WTC11 (cell line): Measurements from ENCODE around the gene ABR. TPM values are rescaled to one million over a fixed set of nuclear protein-coding genes. Genes with fewer than 3 reads are reported as not detected.
"Not testable (repeated sequence)": the region's sequence is repeated elsewhere in the genome, so short reads cannot be mapped to it uniquely, and the experiment has no call there.

Experiments used
- ATAC-seq: fragments of 200-7000 bp; cut with Tn5 transposase; 2 replicates; pipeline ENCODE4 v1.10.0; 2021; ENCODE audit warnings: mild to moderate bottlenecking, moderate library complexity
- CTCF ChIA-PET: fragments of 300-600 bp; sonication (Branson Sonifier 250); formaldehyde crosslinking; loops from one replicate; lab custom pipeline; 2021; ENCODE audit warnings: antibody characterized with exemption; lab: Charles Lee
- POLR2A ChIA-PET: fragments of 350-600 bp; sonication (Branson Sonifier 250); formaldehyde crosslinking; loops from one replicate; lab custom pipeline; 2021; ENCODE audit warnings: antibody characterized with exemption; lab: Charles Lee
- DNase-seq: peaks from one replicate; pipeline ENCODE4 v3.0.0; 2021; ENCODE audit warnings: low spot score
- H3K27ac Mint-ChIP-seq: 2 replicates; pipeline ENCODE4 v1.8.0; 2021; ENCODE audit warnings: mixed read lengths
- H3K27me3 Mint-ChIP-seq: 2 replicates; pipeline ENCODE4 v1.8.0; 2021; ENCODE audit warnings: low read depth, mild to moderate bottlenecking, moderate library complexity, mixed read lengths
- H3K36me3 Mint-ChIP-seq: 2 replicates; pipeline ENCODE4 v1.8.0; 2021; ENCODE audit warnings: mixed read lengths
- H3K4me1 Mint-ChIP-seq: 2 replicates; pipeline ENCODE4 v1.8.0; 2022; ENCODE audit warnings: mixed read lengths
- H3K4me3 Mint-ChIP-seq: 2 replicates; pipeline ENCODE4 v1.8.0; 2021; ENCODE audit warnings: mild to moderate bottlenecking, moderate library complexity, mixed read lengths
- H3K9me3 Mint-ChIP-seq: 2 replicates; pipeline ENCODE4 v1.8.0; 2021; ENCODE audit warnings: mixed read lengths
- FOXJ3 ChIP-seq: sonication (generic); formaldehyde crosslinking; IDR thresholded peaks from 2 replicates; pipeline ENCODE4 v1.9.0; 2021; ENCODE audit warnings: missing genetic modification reagents, mild to moderate bottlenecking, borderline replicate concordance
- NFATC4 ChIP-seq: fragments of 250-450 bp; sonication (Bioruptor Pico); IDR thresholded peaks from 2 replicates; pipeline ENCODE4 v1.9.0; 2021; ENCODE audit warnings: mild to moderate bottlenecking
- NFE2L1 ChIP-seq: sonication (generic); formaldehyde crosslinking; IDR thresholded peaks from 2 replicates; pipeline ENCODE4 v1.8.1; 2023; ENCODE audit warnings: missing genetic modification reagents
- RORB ChIP-seq: fragments of 250-450 bp; sonication (Bioruptor Pico); IDR thresholded peaks from 2 replicates; pipeline ENCODE4 v1.9.0; 2021; ENCODE audit warnings: mild to moderate bottlenecking
- TEAD1 ChIP-seq: sonication (generic); formaldehyde crosslinking; IDR thresholded peaks from 2 replicates; pipeline ENCODE4 v1.8.0; 2022; ENCODE audit warnings: mild to moderate bottlenecking, missing genetic modification reagents
- ZBTB21 ChIP-seq: sonication (generic); formaldehyde crosslinking; IDR thresholded peaks from 2 replicates; pipeline ENCODE4 v1.8.1; 2023; ENCODE audit warnings: mild to moderate bottlenecking, missing genetic modification reagents, borderline replicate concordance
- ZNF263 ChIP-seq: sonication (generic); formaldehyde crosslinking; IDR thresholded peaks from 2 replicates; pipeline ENCODE4 v1.8.1; 2022; ENCODE audit warnings: low read depth, mild to moderate bottlenecking, moderate library complexity, missing genetic modification reagents
- ZNF671 ChIP-seq: fragments of 250-450 bp; sonication (Bioruptor Pico); IDR thresholded peaks from 2 replicates; pipeline ENCODE4 v1.8.0; 2021; ENCODE audit warnings: mild to moderate bottlenecking
- total RNA-seq: library from RNA; stranded (reverse); gene quantifications from 3 replicates; pipeline ENCODE4 v1.2.3, GENCODE V29; 2021
- TF ChIP-seq, protein P1 (sequence below): fragments of 250-450 bp; sonication (Bioruptor Pico); IDR thresholded peaks from 2 replicates; pipeline ENCODE4 v1.9.0; 2021; ENCODE audit warnings: mild to moderate bottlenecking, borderline replicate concordance
- TF ChIP-seq, protein P2 (sequence below): sonication (generic); formaldehyde crosslinking; IDR thresholded peaks from 2 replicates; pipeline ENCODE4 v1.8.1; 2022; ENCODE audit warnings: low read depth, missing genetic modification reagents, borderline replicate concordance
- TF ChIP-seq, protein P3 (sequence below): sonication (generic); formaldehyde crosslinking; IDR thresholded peaks from 2 replicates; pipeline ENCODE4 v1.8.0; 2023; ENCODE audit warnings: mild to moderate bottlenecking, missing genetic modification reagents
- TF ChIP-seq, protein P4 (sequence below): fragments of 250-450 bp; sonication (Bioruptor Pico); IDR thresholded peaks from 2 replicates; pipeline ENCODE4 v1.9.0; 2021; ENCODE audit warnings: mild to moderate bottlenecking
- TF ChIP-seq, protein P5 (sequence below): sonication (generic); formaldehyde crosslinking; IDR thresholded peaks from 2 replicates; pipeline ENCODE4 v1.8.0; 2022; ENCODE audit warnings: mild to moderate bottlenecking, missing genetic modification reagents
- TF ChIP-seq, protein P6 (sequence below): sonication (generic); formaldehyde crosslinking; IDR thresholded peaks from 2 replicates; pipeline ENCODE4 v1.8.1; 2023; ENCODE audit warnings: mild to moderate bottlenecking, missing genetic modification reagents
- TF ChIP-seq, protein P7 (sequence below): sonication (generic); formaldehyde crosslinking; IDR thresholded peaks from 2 replicates; pipeline ENCODE4 v1.8.1; 2023; ENCODE audit warnings: mild to moderate bottlenecking, missing genetic modification reagents, moderate library complexity
- TF ChIP-seq, protein P8 (sequence below): sonication (generic); formaldehyde crosslinking; IDR thresholded peaks from 2 replicates; pipeline ENCODE4 v1.8.1; 2023; ENCODE audit warnings: mild to moderate bottlenecking, moderate library complexity, missing genetic modification reagents

The ABR gene
- total RNA-seq, 1 experiment from 2014 or later, result 38.0 TPM

DNA sequence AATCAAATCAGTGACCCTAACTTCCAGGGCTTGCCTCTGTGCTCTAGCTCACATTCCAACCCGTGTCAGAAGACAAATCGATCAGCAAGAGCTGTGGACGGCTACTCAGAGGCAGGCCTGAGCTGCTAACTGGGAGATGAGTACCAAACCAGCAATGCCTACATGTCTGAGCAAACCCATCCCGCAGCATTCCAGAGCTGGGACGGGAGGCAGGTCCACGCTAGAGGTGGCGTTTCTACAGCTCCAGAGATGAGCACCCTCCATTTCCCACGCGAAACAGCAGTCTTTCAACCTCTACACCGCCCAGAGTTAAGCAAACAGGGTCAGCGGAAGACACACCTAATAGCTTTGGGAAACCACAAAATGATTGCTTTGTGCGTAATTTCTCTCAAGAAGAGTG is 206.7 kb downstream of the ABR start (continued):
- TF ChIP-seq, protein P1, sequence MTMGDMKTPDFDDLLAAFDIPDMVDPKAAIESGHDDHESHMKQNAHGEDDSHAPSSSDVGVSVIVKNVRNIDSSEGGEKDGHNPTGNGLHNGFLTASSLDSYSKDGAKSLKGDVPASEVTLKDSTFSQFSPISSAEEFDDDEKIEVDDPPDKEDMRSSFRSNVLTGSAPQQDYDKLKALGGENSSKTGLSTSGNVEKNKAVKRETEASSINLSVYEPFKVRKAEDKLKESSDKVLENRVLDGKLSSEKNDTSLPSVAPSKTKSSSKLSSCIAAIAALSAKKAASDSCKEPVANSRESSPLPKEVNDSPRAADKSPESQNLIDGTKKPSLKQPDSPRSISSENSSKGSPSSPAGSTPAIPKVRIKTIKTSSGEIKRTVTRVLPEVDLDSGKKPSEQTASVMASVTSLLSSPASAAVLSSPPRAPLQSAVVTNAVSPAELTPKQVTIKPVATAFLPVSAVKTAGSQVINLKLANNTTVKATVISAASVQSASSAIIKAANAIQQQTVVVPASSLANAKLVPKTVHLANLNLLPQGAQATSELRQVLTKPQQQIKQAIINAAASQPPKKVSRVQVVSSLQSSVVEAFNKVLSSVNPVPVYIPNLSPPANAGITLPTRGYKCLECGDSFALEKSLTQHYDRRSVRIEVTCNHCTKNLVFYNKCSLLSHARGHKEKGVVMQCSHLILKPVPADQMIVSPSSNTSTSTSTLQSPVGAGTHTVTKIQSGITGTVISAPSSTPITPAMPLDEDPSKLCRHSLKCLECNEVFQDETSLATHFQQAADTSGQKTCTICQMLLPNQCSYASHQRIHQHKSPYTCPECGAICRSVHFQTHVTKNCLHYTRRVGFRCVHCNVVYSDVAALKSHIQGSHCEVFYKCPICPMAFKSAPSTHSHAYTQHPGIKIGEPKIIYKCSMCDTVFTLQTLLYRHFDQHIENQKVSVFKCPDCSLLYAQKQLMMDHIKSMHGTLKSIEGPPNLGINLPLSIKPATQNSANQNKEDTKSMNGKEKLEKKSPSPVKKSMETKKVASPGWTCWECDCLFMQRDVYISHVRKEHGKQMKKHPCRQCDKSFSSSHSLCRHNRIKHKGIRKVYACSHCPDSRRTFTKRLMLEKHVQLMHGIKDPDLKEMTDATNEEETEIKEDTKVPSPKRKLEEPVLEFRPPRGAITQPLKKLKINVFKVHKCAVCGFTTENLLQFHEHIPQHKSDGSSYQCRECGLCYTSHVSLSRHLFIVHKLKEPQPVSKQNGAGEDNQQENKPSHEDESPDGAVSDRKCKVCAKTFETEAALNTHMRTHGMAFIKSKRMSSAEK (CRISPR knock-in tag), result no peak
- TF ChIP-seq, protein P2, sequence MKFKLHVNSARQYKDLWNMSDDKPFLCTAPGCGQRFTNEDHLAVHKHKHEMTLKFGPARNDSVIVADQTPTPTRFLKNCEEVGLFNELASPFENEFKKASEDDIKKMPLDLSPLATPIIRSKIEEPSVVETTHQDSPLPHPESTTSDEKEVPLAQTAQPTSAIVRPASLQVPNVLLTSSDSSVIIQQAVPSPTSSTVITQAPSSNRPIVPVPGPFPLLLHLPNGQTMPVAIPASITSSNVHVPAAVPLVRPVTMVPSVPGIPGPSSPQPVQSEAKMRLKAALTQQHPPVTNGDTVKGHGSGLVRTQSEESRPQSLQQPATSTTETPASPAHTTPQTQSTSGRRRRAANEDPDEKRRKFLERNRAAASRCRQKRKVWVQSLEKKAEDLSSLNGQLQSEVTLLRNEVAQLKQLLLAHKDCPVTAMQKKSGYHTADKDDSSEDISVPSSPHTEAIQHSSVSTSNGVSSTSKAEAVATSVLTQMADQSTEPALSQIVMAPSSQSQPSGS (CRISPR knock-in tag), result no peak
- TF ChIP-seq, protein P3, sequence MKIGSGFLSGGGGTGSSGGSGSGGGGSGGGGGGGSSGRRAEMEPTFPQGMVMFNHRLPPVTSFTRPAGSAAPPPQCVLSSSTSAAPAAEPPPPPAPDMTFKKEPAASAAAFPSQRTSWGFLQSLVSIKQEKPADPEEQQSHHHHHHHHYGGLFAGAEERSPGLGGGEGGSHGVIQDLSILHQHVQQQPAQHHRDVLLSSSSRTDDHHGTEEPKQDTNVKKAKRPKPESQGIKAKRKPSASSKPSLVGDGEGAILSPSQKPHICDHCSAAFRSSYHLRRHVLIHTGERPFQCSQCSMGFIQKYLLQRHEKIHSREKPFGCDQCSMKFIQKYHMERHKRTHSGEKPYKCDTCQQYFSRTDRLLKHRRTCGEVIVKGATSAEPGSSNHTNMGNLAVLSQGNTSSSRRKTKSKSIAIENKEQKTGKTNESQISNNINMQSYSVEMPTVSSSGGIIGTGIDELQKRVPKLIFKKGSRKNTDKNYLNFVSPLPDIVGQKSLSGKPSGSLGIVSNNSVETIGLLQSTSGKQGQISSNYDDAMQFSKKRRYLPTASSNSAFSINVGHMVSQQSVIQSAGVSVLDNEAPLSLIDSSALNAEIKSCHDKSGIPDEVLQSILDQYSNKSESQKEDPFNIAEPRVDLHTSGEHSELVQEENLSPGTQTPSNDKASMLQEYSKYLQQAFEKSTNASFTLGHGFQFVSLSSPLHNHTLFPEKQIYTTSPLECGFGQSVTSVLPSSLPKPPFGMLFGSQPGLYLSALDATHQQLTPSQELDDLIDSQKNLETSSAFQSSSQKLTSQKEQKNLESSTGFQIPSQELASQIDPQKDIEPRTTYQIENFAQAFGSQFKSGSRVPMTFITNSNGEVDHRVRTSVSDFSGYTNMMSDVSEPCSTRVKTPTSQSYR, result no peak
- TF ChIP-seq, protein P4, sequence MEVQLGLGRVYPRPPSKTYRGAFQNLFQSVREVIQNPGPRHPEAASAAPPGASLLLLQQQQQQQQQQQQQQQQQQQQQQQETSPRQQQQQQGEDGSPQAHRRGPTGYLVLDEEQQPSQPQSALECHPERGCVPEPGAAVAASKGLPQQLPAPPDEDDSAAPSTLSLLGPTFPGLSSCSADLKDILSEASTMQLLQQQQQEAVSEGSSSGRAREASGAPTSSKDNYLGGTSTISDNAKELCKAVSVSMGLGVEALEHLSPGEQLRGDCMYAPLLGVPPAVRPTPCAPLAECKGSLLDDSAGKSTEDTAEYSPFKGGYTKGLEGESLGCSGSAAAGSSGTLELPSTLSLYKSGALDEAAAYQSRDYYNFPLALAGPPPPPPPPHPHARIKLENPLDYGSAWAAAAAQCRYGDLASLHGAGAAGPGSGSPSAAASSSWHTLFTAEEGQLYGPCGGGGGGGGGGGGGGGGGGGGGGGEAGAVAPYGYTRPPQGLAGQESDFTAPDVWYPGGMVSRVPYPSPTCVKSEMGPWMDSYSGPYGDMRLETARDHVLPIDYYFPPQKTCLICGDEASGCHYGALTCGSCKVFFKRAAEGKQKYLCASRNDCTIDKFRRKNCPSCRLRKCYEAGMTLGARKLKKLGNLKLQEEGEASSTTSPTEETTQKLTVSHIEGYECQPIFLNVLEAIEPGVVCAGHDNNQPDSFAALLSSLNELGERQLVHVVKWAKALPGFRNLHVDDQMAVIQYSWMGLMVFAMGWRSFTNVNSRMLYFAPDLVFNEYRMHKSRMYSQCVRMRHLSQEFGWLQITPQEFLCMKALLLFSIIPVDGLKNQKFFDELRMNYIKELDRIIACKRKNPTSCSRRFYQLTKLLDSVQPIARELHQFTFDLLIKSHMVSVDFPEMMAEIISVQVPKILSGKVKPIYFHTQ (CRISPR knock-in tag), result no peak
- TF ChIP-seq NFATC4 (CRISPR knock-in tag) (no peak), NFE2L1 (no peak), TEAD1 (CRISPR knock-in tag) (no peak), ZNF671 (no peak)
- TF ChIP-seq, all 79 proteins: peak for 0

DNA sequence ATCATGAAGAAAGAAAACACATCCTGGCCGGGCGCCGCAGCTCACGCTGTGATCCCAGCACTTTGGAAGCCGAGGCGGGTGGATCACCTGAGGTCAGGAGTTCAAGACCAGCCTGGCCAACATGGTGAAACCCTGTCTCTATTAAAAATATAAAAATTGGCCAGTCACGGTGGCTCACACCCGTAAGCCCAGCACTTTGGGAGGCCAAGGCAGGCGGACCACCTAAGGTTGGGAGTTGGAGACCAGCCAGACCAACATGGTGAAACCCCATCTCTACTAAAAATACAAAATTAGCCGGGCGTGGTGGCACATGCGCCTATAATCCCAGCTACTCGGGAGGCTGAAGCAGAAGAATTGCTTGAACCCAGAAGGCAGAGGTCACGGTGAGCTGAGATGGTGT is 207.9 kb downstream of the ABR start:
- H3K27me3 Mint-ChIP-seq, H3K4me3 Mint-ChIP-seq, H3K9me3 Mint-ChIP-seq, POLR2A ChIA-PET, ATAC-seq, DNase-seq, H3K27ac Mint-ChIP-seq: not testable (repeated sequence)
- Mint-ChIP-seq H3K4me1 (peaks cover 83% of the 10 kb centered on the region), H3K36me3 (peaks cover 16% of the 10 kb centered on the region)
- CTCF ChIA-PET, result interaction anchor here (1.6 to 2.1 kb wide), 2 partner anchors 9 to 92 kb away, joined by 10 to 11 read pairs; no protein-coding TSS in a partner anchor

DNA sequence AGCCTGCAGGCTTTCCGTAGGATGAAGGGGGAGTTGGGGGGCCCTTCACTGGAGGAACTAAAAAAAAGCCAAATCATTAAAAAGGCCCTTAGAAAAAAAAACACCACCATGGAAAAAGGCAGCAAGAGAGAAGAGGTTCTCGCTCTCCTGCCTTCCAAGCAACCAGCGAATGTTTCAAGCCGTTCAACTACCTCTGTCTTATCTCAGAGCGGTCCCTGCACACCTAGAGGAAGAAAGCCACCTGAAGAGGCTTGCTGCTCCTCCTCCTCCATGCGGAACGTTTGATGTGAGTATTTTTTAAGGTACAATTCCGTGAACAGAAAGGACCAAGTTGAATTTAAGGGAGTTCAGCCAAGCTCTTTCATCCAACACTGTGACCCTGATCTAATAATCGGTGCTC is 209.4 kb downstream of the ABR start:
- no peak for ATAC-seq
- CTCF ChIA-PET, result interaction anchor here (1.6 kb wide), 1 partner anchor 11 kb away, joined by 3 read pairs; no protein-coding TSS in a partner anchor
- POLR2A ChIA-PET, result interaction anchor here (1.6 kb wide), 1 partner anchor 9 kb away, joined by 4 read pairs; the partner anchor contains the start of gene NXN
- DNase-seq, result no peak
- peak overlapping the region; percentile 90 for H3K27ac Mint-ChIP-seq
- H3K4me3 Mint-ChIP-seq, result no peak overlapping the region
- H3K9me3 Mint-ChIP-seq, result peaks cover 8% of the 10 kb centered on the region
- peaks cover 16% of the 10 kb centered on the region for H3K36me3 Mint-ChIP-seq
- no peaks in the 10 kb centered on the region for H3K27me3 Mint-ChIP-seq
- H3K4me1 Mint-ChIP-seq, result peaks cover 79% of the 10 kb centered on the region
- TF ChIP-seq ZNF263 (no peak), RORB (CRISPR knock-in tag) (no peak), ZBTB21 (CRISPR knock-in tag) (no peak), FOXJ3 (CRISPR knock-in tag) (no peak)
- TF ChIP-seq, protein P5, sequence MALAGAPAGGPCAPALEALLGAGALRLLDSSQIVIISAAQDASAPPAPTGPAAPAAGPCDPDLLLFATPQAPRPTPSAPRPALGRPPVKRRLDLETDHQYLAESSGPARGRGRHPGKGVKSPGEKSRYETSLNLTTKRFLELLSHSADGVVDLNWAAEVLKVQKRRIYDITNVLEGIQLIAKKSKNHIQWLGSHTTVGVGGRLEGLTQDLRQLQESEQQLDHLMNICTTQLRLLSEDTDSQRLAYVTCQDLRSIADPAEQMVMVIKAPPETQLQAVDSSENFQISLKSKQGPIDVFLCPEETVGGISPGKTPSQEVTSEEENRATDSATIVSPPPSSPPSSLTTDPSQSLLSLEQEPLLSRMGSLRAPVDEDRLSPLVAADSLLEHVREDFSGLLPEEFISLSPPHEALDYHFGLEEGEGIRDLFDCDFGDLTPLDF (CRISPR knock-in tag), result no peak
- TF ChIP-seq, protein P6, sequence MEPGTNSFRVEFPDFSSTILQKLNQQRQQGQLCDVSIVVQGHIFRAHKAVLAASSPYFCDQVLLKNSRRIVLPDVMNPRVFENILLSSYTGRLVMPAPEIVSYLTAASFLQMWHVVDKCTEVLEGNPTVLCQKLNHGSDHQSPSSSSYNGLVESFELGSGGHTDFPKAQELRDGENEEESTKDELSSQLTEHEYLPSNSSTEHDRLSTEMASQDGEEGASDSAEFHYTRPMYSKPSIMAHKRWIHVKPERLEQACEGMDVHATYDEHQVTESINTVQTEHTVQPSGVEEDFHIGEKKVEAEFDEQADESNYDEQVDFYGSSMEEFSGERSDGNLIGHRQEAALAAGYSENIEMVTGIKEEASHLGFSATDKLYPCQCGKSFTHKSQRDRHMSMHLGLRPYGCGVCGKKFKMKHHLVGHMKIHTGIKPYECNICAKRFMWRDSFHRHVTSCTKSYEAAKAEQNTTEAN (CRISPR knock-in tag), result no peak
- TF ChIP-seq, protein P7, sequence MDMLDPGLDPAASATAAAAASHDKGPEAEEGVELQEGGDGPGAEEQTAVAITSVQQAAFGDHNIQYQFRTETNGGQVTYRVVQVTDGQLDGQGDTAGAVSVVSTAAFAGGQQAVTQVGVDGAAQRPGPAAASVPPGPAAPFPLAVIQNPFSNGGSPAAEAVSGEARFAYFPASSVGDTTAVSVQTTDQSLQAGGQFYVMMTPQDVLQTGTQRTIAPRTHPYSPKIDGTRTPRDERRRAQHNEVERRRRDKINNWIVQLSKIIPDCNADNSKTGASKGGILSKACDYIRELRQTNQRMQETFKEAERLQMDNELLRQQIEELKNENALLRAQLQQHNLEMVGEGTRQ (CRISPR knock-in tag), result no peak
- TF ChIP-seq, protein P8, sequence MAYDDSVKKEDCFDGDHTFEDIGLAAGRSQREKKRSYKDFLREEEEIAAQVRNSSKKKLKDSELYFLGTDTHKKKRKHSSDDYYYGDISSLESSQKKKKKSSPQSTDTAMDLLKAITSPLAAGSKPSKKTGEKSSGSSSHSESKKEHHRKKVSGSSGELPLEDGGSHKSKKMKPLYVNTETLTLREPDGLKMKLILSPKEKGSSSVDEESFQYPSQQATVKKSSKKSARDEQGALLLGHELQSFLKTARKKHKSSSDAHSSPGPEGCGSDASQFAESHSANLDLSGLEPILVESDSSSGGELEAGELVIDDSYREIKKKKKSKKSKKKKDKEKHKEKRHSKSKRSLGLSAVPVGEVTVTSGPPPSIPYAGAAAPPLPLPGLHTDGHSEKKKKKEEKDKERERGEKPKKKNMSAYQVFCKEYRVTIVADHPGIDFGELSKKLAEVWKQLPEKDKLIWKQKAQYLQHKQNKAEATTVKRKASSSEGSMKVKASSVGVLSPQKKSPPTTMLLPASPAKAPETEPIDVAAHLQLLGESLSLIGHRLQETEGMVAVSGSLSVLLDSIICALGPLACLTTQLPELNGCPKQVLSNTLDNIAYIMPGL, result no peak
